GM23338 (cell line): ENCODE data around the gene NFKBIA.

ENCODE experiments used
- CREB1 ChIP-seq: fragments of 250-450 bp; sonication (Bioruptor Pico); IDR thresholded peaks from 2 replicates; pipeline ENCODE4 v1.5.0; 2020; ENCODE audit warnings: low read depth, mild to moderate bottlenecking, moderate library complexity
- EZH2 ChIP-seq: fragments of 200-600 bp; sonication (generic); IDR thresholded peaks from one replicate; pipeline ENCODE4 v1.8.0; 2017; ENCODE audit warnings: antibody characterized with exemption, mild to moderate bottlenecking, low read depth; ENCODE audit not compliant: unreplicated experiment
- EZH2phosphoT487 ChIP-seq: fragments of 200-600 bp; sonication (generic); IDR thresholded peaks from one replicate; pipeline ENCODE4 v1.8.1; 2018; ENCODE audit warnings: antibody characterized with exemption; ENCODE audit not compliant: unreplicated experiment
- NANOG ChIP-seq: IDR thresholded peaks from 2 replicates; pipeline ENCODE4 v1.6.1; 2016; ENCODE audit warnings: antibody characterized with exemption, borderline replicate concordance
- POLR2AphosphoS5 ChIP-seq: IDR thresholded peaks from 2 replicates; pipeline ENCODE4 v1.6.1; 2016; ENCODE audit warnings: antibody characterized with exemption, low read depth
- STAT1 ChIP-seq: IDR thresholded peaks from one replicate; pipeline ENCODE4 v1.6.1; 2016; ENCODE audit warnings: antibody characterized with exemption; ENCODE audit not compliant: unreplicated experiment
- TF ChIP-seq, protein P1 (sequence below), 2 experiments: fragments of 200-600 bp in 1 of 2; sonication (generic) in 1 of 2; conservative IDR thresholded peaks; 2 replicates each; pipeline versions ENCODE4 v1.5.1 to v1.6.1; 2016 to 2017; ENCODE audit warnings: antibody characterized with exemption in 2 of 2, low read depth in 2 of 2, mild to moderate bottlenecking in 2 of 2, moderate library complexity in 1 of 2
- TF ChIP-seq, protein P2 (sequence below): IDR thresholded peaks from one replicate; pipeline ENCODE4 v1.6.1; 2018; ENCODE audit warnings: antibody characterized with exemption; ENCODE audit not compliant: unreplicated experiment
- TF ChIP-seq, protein P3 (sequence below): IDR thresholded peaks from 2 replicates; pipeline ENCODE4 v1.6.1; 2016; ENCODE audit warnings: antibody characterized with exemption

DNA sequence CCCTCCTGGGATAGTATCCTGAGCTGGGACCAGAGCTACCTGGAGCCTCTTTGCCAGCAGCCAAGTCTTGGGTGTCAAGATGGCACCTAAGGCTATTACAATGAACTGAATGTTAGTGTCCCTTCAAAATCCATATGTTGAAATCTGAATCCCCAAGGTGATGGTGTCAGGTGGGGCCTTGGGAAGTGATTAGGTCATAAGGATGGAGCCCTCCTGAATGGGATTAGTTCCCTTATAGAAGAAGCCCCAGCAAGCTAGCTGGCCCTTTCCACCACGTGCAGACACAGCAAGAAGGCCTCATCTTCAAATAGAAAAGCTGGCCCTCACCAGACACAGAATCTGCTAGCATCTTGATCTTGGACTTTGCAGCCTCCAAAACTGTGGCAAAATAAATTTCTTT lies 12.4 kb downstream of the NFKBIA start:
- TF ChIP-seq, protein P1, sequence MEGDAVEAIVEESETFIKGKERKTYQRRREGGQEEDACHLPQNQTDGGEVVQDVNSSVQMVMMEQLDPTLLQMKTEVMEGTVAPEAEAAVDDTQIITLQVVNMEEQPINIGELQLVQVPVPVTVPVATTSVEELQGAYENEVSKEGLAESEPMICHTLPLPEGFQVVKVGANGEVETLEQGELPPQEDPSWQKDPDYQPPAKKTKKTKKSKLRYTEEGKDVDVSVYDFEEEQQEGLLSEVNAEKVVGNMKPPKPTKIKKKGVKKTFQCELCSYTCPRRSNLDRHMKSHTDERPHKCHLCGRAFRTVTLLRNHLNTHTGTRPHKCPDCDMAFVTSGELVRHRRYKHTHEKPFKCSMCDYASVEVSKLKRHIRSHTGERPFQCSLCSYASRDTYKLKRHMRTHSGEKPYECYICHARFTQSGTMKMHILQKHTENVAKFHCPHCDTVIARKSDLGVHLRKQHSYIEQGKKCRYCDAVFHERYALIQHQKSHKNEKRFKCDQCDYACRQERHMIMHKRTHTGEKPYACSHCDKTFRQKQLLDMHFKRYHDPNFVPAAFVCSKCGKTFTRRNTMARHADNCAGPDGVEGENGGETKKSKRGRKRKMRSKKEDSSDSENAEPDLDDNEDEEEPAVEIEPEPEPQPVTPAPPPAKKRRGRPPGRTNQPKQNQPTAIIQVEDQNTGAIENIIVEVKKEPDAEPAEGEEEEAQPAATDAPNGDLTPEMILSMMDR (conservative IDR thresholded peaks at IDR 0.05; ENCODE audit: low read depth in 2 of 2) = no peak
- no peak for TF ChIP-seq POLR2AphosphoS5
- TF ChIP-seq EZH2phosphoT487 = no peak
- TF ChIP-seq EZH2 = no peak
- no peak for TF ChIP-seq CREB1 (CRISPR knock-in tag)
- TF ChIP-seq NANOG = no peak
- TF ChIP-seq, protein P2, sequence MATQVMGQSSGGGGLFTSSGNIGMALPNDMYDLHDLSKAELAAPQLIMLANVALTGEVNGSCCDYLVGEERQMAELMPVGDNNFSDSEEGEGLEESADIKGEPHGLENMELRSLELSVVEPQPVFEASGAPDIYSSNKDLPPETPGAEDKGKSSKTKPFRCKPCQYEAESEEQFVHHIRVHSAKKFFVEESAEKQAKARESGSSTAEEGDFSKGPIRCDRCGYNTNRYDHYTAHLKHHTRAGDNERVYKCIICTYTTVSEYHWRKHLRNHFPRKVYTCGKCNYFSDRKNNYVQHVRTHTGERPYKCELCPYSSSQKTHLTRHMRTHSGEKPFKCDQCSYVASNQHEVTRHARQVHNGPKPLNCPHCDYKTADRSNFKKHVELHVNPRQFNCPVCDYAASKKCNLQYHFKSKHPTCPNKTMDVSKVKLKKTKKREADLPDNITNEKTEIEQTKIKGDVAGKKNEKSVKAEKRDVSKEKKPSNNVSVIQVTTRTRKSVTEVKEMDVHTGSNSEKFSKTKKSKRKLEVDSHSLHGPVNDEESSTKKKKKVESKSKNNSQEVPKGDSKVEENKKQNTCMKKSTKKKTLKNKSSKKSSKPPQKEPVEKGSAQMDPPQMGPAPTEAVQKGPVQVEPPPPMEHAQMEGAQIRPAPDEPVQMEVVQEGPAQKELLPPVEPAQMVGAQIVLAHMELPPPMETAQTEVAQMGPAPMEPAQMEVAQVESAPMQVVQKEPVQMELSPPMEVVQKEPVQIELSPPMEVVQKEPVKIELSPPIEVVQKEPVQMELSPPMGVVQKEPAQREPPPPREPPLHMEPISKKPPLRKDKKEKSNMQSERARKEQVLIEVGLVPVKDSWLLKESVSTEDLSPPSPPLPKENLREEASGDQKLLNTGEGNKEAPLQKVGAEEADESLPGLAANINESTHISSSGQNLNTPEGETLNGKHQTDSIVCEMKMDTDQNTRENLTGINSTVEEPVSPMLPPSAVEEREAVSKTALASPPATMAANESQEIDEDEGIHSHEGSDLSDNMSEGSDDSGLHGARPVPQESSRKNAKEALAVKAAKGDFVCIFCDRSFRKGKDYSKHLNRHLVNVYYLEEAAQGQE = no peak
- TF ChIP-seq, protein P3, sequence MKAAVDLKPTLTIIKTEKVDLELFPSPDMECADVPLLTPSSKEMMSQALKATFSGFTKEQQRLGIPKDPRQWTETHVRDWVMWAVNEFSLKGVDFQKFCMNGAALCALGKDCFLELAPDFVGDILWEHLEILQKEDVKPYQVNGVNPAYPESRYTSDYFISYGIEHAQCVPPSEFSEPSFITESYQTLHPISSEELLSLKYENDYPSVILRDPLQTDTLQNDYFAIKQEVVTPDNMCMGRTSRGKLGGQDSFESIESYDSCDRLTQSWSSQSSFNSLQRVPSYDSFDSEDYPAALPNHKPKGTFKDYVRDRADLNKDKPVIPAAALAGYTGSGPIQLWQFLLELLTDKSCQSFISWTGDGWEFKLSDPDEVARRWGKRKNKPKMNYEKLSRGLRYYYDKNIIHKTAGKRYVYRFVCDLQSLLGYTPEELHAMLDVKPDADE = no peak
- no peak for TF ChIP-seq STAT1
